Liver (tissue), 9 donors: ENCODE data around the gene IFT122. TPM values are rescaled to one million over a fixed set of nuclear protein-coding genes. Genes with fewer than 3 reads are reported as not detected.

Source experiments
- DNase-seq: peaks from one replicate; pipeline ENCODE4 v3.0.0-alpha.2; 2017; ENCODE audit warnings: low spot score
- H3K27ac ChIP-seq, 2 donors: one replicate each; pipeline ENCODE4 v1.7.0; 2013; ENCODE audit warnings: inconsistent platforms in 2 of 2, low read length in 2 of 2, control low read depth in 1 of 2, low read depth in 1 of 2, mild to moderate bottlenecking in 1 of 2
- H3K27me3 ChIP-seq, 4 donors: one replicate each; pipeline versions ENCODE4 v1.6.1 to v1.7.0; 2013; ENCODE audit warnings: low read length in 3 of 4, inconsistent platforms in 1 of 4, mild to moderate bottlenecking in 1 of 4, moderate library complexity in 1 of 4; ENCODE audit not compliant: control insufficient read depth in 4 of 4, insufficient read depth in 4 of 4
- H3K36me3 ChIP-seq, 4 donors: one replicate each; pipeline versions ENCODE4 v1.6.1 to v1.7.0; 2013; ENCODE audit warnings: low read length in 3 of 4, mild to moderate bottlenecking in 3 of 4, low read depth in 1 of 4, moderate library complexity in 1 of 4; ENCODE audit not compliant: control insufficient read depth in 4 of 4, insufficient read depth in 3 of 4
- H3K4me1 ChIP-seq, 4 donors: one replicate each; pipeline versions ENCODE4 v1.6.1 to v1.7.0; 2013; ENCODE audit warnings: low read length in 3 of 4, mild to moderate bottlenecking in 3 of 4, moderate library complexity in 1 of 4; ENCODE audit not compliant: control insufficient read depth in 4 of 4, insufficient read depth in 4 of 4
- H3K4me3 ChIP-seq, 3 donors: one replicate each; pipeline versions ENCODE4 v1.6.1 to v1.7.0; 2013; ENCODE audit warnings: low read length in 3 of 3, control low read depth in 1 of 3, low read depth in 1 of 3, mild to moderate bottlenecking in 1 of 3
- H3K9ac ChIP-seq, 2 donors: one replicate each; pipeline ENCODE4 v1.7.0; 2013; ENCODE audit warnings: low read length in 2 of 2, mild to moderate bottlenecking in 2 of 2, moderate library complexity in 2 of 2, control low read depth in 1 of 2, low read depth in 1 of 2
- H3K9me3 ChIP-seq, 4 donors: one replicate each; pipeline versions ENCODE4 v1.6.1 to v1.7.0; 2013; ENCODE audit warnings: low read length in 3 of 4; ENCODE audit not compliant: control insufficient read depth in 4 of 4
- EGR1 ChIP-seq, 2 donors: IDR thresholded peaks; 2 replicates each; pipeline ENCODE4 v1.6.1; 2016 to 2018; ENCODE audit warnings: antibody characterized with exemption in 2 of 2, low read depth in 2 of 2
- FOXA1 ChIP-seq: IDR thresholded peaks from 2 replicates; pipeline ENCODE4 v1.6.1; 2016; ENCODE audit warnings: antibody characterized with exemption
- FOXA2 ChIP-seq: IDR thresholded peaks from 2 replicates; pipeline ENCODE4 v1.6.1; 2016; ENCODE audit warnings: antibody characterized with exemption
- GABPA ChIP-seq, 2 donors: IDR thresholded peaks in 1 of 2; conservative IDR thresholded peaks in 1 of 2; 2 replicates each; pipeline ENCODE4 v1.6.1; 2016; ENCODE audit warnings: antibody characterized with exemption in 2 of 2, mild to moderate bottlenecking in 1 of 2, moderate library complexity in 1 of 2
- HNF4A ChIP-seq, 2 donors: conservative IDR thresholded peaks; 2 replicates each; pipeline ENCODE4 v1.6.1; 2016; ENCODE audit warnings: antibody characterized with exemption in 2 of 2, mild to moderate bottlenecking in 2 of 2
- HNF4G ChIP-seq: IDR thresholded peaks from 2 replicates; pipeline ENCODE4 v1.6.1; 2016; ENCODE audit warnings: antibody characterized with exemption
- JUND ChIP-seq, 2 donors: IDR thresholded peaks; 2 replicates each; pipeline ENCODE4 v1.6.1; 2016; ENCODE audit warnings: antibody characterized with exemption in 2 of 2
- MAX ChIP-seq: IDR thresholded peaks from 2 replicates; pipeline ENCODE4 v1.6.1; 2016; ENCODE audit warnings: antibody characterized with exemption
- NR2F2 ChIP-seq: IDR thresholded peaks from 2 replicates; pipeline ENCODE4 v1.6.1; 2016; ENCODE audit warnings: antibody characterized with exemption
- RAD21 ChIP-seq, 2 donors: IDR thresholded peaks; 2 replicates each; pipeline ENCODE4 v1.6.1; 2016; ENCODE audit warnings: antibody characterized with exemption in 2 of 2, mild to moderate bottlenecking in 2 of 2
- RXRA ChIP-seq, 2 donors: IDR thresholded peaks; 2 replicates each; pipeline ENCODE4 v1.6.1; 2017 to 2018; ENCODE audit warnings: antibody characterized with exemption in 2 of 2, mild to moderate bottlenecking in 1 of 2
- SP1 ChIP-seq: IDR thresholded peaks from 2 replicates; pipeline ENCODE4 v1.6.1; 2018; ENCODE audit warnings: antibody characterized with exemption, mild to moderate bottlenecking
- TAF1 ChIP-seq: conservative IDR thresholded peaks from 2 replicates; pipeline ENCODE4 v1.6.1; 2016; ENCODE audit warnings: antibody characterized with exemption, mild to moderate bottlenecking
- YY1 ChIP-seq: IDR thresholded peaks from 2 replicates; pipeline ENCODE4 v1.6.1; 2016; ENCODE audit warnings: antibody characterized with exemption, mild to moderate bottlenecking
- ZBTB33 ChIP-seq: IDR thresholded peaks from 2 replicates; pipeline ENCODE4 v1.6.1; 2016; ENCODE audit warnings: antibody characterized with exemption
- WGBS: extraction: QIAGEN DNeasy Blood & Tissue Kit; methylation state at CpG from one replicate; pipeline ENCODE4 v1.1.7; 2013; 5-methylcytosine and 5-hydroxymethylcytosine counted together
- polyA plus RNA-seq, 2 donors: library from polyadenylated mRNA; stranded (reverse) in 1 of 2; unstranded in 1 of 2; fragments of 200-250 nt in 1 of 2; fragments of >200 nt in 1 of 2; fragmentation: Nextera tagmentation in 1 of 2; extraction: Ambion mirVana in 1 of 2; gene quantifications; one replicate each; pipeline versions ENCODE4 v1.2.1 to v1.2.3, GENCODE V29; 2013 to 2015
- total RNA-seq, 2 donors: library from RNA; depleted of rRNA; stranded (reverse); fragments of >200 nt; gene quantifications; one replicate each; pipeline ENCODE4 v1.2.3, GENCODE V29; 2014
- TF ChIP-seq, protein P1 (sequence below): fragments of 150-350 bp; IDR thresholded peaks from 2 replicates; pipeline ENCODE4 v1.5.1; 2017; ENCODE audit warnings: improper control_type of control experiment, low read depth, low read length; ENCODE audit not compliant: missing input control
- TF ChIP-seq, protein P2 (sequence below): IDR thresholded peaks from 2 replicates; pipeline ENCODE4 v1.6.1; 2016; ENCODE audit warnings: antibody characterized with exemption, mild to moderate bottlenecking
- TF ChIP-seq, protein P3 (sequence below): IDR thresholded peaks from 2 replicates; pipeline ENCODE4 v1.6.1; 2016; ENCODE audit warnings: antibody characterized with exemption
- donor health status: healthy.
- donor health status: healthy.
- donor health status: healthy.
- donor health status: healthy.
- donor health status: healthy.

IFT122 gene
- total and polyA plus RNA-seq, 4 donors = 3.3 to 25.8 (median 10.6) TPM

- no peaks in the 10 kb centered on the region for H3K4me1 ChIP-seq
- peaks cover 0 to 2% (median 0%) of the 10 kb centered on the region in 4 donors for H3K36me3 ChIP-seq
- no peak overlapping the region for H3K27ac ChIP-seq
- H3K9me3 ChIP-seq = no peaks in the 10 kb centered on the region
- H3K4me3 ChIP-seq = no peak overlapping the region
- no peak for TF ChIP-seq FOXA1
- TF ChIP-seq JUND (IDR thresholded peaks at IDR 0.05) = no peak
- TF ChIP-seq HNF4A (conservative IDR thresholded peaks at IDR 0.05) = no peak
- no peak for TF ChIP-seq SP1
- no peaks in the 10 kb centered on the region for H3K27me3 ChIP-seq
- 91% methylated on average over 4 of the region's 4 CpGs for WGBS
- DNase-seq = no peak
- no peak overlapping the region for H3K9ac ChIP-seq
Observed at GRCh38 chr3:129520960-129521359, 80.9 kb downstream of the IFT122 start.

GRCh38 chr3:129521611-129522010 lies 81.6 kb downstream of the IFT122 start:
- 91% methylated on average over 8 of the region's 8 CpGs for WGBS
- Histone ChIP-seq H3K9me3 (no peaks in the 10 kb centered on the region), H3K9ac (no peak overlapping the region), H3K27ac (no peak overlapping the region), H3K36me3 (no peaks in the 10 kb centered on the region), H3K4me1 (no peaks in the 10 kb centered on the region), H3K4me3 (no peak overlapping the region), H3K27me3 (no peaks in the 10 kb centered on the region)
- TF ChIP-seq EGR1 (IDR thresholded peaks at IDR 0.05; ENCODE audit: low read depth in 2 of 2) = no peak
- no peak for DNase-seq

- Histone ChIP-seq H3K27me3 (no peaks in the 10 kb centered on the region), H3K27ac (no peak overlapping the region), H3K36me3 (no peaks in the 10 kb centered on the region), H3K4me1 (no peaks in the 10 kb centered on the region), H3K9me3 (no peaks in the 10 kb centered on the region), H3K4me3 (no peak overlapping the region), H3K9ac (no peak overlapping the region)
- 93% methylated on average over 5 of the region's 5 CpGs for WGBS
- TF ChIP-seq, protein P1, sequence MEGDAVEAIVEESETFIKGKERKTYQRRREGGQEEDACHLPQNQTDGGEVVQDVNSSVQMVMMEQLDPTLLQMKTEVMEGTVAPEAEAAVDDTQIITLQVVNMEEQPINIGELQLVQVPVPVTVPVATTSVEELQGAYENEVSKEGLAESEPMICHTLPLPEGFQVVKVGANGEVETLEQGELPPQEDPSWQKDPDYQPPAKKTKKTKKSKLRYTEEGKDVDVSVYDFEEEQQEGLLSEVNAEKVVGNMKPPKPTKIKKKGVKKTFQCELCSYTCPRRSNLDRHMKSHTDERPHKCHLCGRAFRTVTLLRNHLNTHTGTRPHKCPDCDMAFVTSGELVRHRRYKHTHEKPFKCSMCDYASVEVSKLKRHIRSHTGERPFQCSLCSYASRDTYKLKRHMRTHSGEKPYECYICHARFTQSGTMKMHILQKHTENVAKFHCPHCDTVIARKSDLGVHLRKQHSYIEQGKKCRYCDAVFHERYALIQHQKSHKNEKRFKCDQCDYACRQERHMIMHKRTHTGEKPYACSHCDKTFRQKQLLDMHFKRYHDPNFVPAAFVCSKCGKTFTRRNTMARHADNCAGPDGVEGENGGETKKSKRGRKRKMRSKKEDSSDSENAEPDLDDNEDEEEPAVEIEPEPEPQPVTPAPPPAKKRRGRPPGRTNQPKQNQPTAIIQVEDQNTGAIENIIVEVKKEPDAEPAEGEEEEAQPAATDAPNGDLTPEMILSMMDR = no peak
- TF ChIP-seq HNF4A (conservative IDR thresholded peaks at IDR 0.05) = no peak
- TF ChIP-seq, protein P2, sequence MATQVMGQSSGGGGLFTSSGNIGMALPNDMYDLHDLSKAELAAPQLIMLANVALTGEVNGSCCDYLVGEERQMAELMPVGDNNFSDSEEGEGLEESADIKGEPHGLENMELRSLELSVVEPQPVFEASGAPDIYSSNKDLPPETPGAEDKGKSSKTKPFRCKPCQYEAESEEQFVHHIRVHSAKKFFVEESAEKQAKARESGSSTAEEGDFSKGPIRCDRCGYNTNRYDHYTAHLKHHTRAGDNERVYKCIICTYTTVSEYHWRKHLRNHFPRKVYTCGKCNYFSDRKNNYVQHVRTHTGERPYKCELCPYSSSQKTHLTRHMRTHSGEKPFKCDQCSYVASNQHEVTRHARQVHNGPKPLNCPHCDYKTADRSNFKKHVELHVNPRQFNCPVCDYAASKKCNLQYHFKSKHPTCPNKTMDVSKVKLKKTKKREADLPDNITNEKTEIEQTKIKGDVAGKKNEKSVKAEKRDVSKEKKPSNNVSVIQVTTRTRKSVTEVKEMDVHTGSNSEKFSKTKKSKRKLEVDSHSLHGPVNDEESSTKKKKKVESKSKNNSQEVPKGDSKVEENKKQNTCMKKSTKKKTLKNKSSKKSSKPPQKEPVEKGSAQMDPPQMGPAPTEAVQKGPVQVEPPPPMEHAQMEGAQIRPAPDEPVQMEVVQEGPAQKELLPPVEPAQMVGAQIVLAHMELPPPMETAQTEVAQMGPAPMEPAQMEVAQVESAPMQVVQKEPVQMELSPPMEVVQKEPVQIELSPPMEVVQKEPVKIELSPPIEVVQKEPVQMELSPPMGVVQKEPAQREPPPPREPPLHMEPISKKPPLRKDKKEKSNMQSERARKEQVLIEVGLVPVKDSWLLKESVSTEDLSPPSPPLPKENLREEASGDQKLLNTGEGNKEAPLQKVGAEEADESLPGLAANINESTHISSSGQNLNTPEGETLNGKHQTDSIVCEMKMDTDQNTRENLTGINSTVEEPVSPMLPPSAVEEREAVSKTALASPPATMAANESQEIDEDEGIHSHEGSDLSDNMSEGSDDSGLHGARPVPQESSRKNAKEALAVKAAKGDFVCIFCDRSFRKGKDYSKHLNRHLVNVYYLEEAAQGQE = no peak
- TF ChIP-seq, protein P3, sequence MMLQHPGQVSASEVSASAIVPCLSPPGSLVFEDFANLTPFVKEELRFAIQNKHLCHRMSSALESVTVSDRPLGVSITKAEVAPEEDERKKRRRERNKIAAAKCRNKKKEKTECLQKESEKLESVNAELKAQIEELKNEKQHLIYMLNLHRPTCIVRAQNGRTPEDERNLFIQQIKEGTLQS = no peak
- no peak for TF ChIP-seq RXRA (IDR thresholded peaks at IDR 0.05)
- no peak for TF ChIP-seq ZBTB33
- no peak for TF ChIP-seq FOXA1
- TF ChIP-seq YY1 = no peak
- TF ChIP-seq MAX = no peak
- TF ChIP-seq FOXA2 = no peak
- no peak for TF ChIP-seq JUND (IDR thresholded peaks at IDR 0.05)
- TF ChIP-seq NR2F2 = no peak
- no peak for TF ChIP-seq EGR1 (IDR thresholded peaks at IDR 0.05; ENCODE audit: low read depth in 2 of 2)
- TF ChIP-seq TAF1 = no peak
- TF ChIP-seq GABPA (IDR thresholded peaks at IDR 0.05 in 1 of 2, conservative IDR thresholded peaks at IDR 0.05 in 1 of 2) = no peak
- TF ChIP-seq SP1 = no peak
- TF ChIP-seq HNF4G = no peak
- no peak for TF ChIP-seq RAD21 (IDR thresholded peaks at IDR 0.05)
- DNase-seq = no peak
Observed at GRCh38 chr3:129522953-129523352, 82.9 kb downstream of the IFT122 start.
